H1 (cell line): ENCODE data around the gene GHRHR. TPM values are rescaled to one million over a fixed set of nuclear protein-coding genes. Genes with fewer than 3 reads are reported as not detected.

Experiments
- CTCF ChIA-PET: fragments of 300-600 bp; sonication (Branson Sonifier 250); formaldehyde crosslinking; loops from one replicate; lab custom pipeline; 2021; ENCODE audit not compliant: partially characterized antibody; lab: Charles Lee
- POLR2A ChIA-PET: fragments of 300-600 bp; sonication (Branson Sonifier 250); formaldehyde crosslinking; loops from one replicate; lab custom pipeline; 2021; ENCODE audit warnings: inconsistent platforms; ENCODE audit not compliant: partially characterized antibody; lab: Charles Lee
- DNase-seq, 2 experiments: peaks; one replicate each; pipeline versions ENCODE4 v3.0.0 to v3.0.0-alpha.2; 2010 to 2022; ENCODE audit warnings: low spot score in 2 of 2, low read depth in 1 of 2, mixed read lengths in 1 of 2
- FAIRE-seq: peaks from 2 replicates; lab custom pipeline; 2011; peaks lifted over from hg19 to GRCh38; lab: Jason Lieb, UNC
- H2AFZ ChIP-seq: 2 replicates; pipeline ENCODE4 v1.8.1; 2012; ENCODE audit warnings: low read length, inconsistent platforms
- H2AK5ac ChIP-seq: 2 replicates; pipeline ENCODE4 v1.6.1; 2013; ENCODE audit warnings: low read depth, low read length
- H2BK120ac ChIP-seq: replicated peaks from 2 replicates; pipeline ENCODE3; 2013; ENCODE audit warnings: low read depth, low read length, inconsistent platforms
- H2BK12ac ChIP-seq: 2 replicates; pipeline ENCODE4 v1.6.1; 2013; ENCODE audit warnings: low read depth, low read length
- H2BK15ac ChIP-seq: 2 replicates; pipeline ENCODE4 v1.6.1; 2013; ENCODE audit warnings: low read length
- H2BK20ac ChIP-seq: 2 replicates; pipeline ENCODE4 v1.6.1; 2013; ENCODE audit warnings: low read length
- H2BK5ac ChIP-seq: 2 replicates; pipeline ENCODE4 v1.6.1; 2013; ENCODE audit warnings: low read depth, low read length
- H3K14ac ChIP-seq: 2 replicates; pipeline ENCODE4 v1.6.1; 2013; ENCODE audit warnings: inconsistent platforms; ENCODE audit not compliant: insufficient read length
- H3K18ac ChIP-seq: 2 replicates; pipeline ENCODE4 v1.6.1; 2013; ENCODE audit warnings: low read length; ENCODE audit errors: extremely low read depth
- H3K23ac ChIP-seq: 2 replicates; pipeline ENCODE4 v1.6.1; 2013; ENCODE audit warnings: inconsistent platforms; ENCODE audit not compliant: insufficient read length
- H3K23me2 ChIP-seq: 2 replicates; pipeline ENCODE4 v1.6.1; 2013; ENCODE audit warnings: low read depth, low read length
- H3K27ac ChIP-seq: 2 replicates; pipeline ENCODE4 v1.6.1; 2011; ENCODE audit warnings: low read depth, low read length, inconsistent platforms
- H3K27me3 ChIP-seq, 4 experiments: replicated peaks in 1 of 4; 1 replicate in 1 of 4; 2 replicates in 3 of 4; pipeline versions ENCODE4 v1.6.1 to v1.8.1; 2011 to 2013; ENCODE audit warnings: low read length in 3 of 4, mild to moderate bottlenecking in 3 of 4, inconsistent platforms in 2 of 4, mixed read lengths in 2 of 4, moderate library complexity in 1 of 4; ENCODE audit not compliant: control insufficient read depth in 3 of 4, insufficient read depth in 3 of 4; ENCODE audit errors: extremely low read depth in 1 of 4
- H3K36me3 ChIP-seq, 4 experiments: 2 replicates each; pipeline versions ENCODE4 v1.6.1 to v1.8.1; 2011 to 2013; ENCODE audit warnings: mild to moderate bottlenecking in 4 of 4, low read length in 3 of 4, moderate library complexity in 2 of 4, control low read depth in 1 of 4, inconsistent platforms in 1 of 4; ENCODE audit not compliant: insufficient read depth in 4 of 4, control insufficient read depth in 2 of 4
- H3K4ac ChIP-seq: replicated peaks from 2 replicates; pipeline ENCODE3; 2013; ENCODE audit warnings: low read length, low read depth, mixed read lengths, inconsistent platforms; ENCODE audit not compliant: insufficient read length
- H3K4me1 ChIP-seq, 4 experiments: replicated peaks in 1 of 4; 1 replicate in 1 of 4; 2 replicates in 3 of 4; pipeline versions ENCODE4 v1.6.1 to v1.8.1; 2011 to 2013; ENCODE audit warnings: low read length in 3 of 4, inconsistent platforms in 2 of 4, mixed read lengths in 1 of 4; ENCODE audit not compliant: insufficient read depth in 4 of 4, control insufficient read depth in 3 of 4
- H3K4me2 ChIP-seq, 2 experiments: 2 replicates each; pipeline versions ENCODE4 v1.6.1 to v1.8.1; 2011 to 2013; ENCODE audit warnings: low read depth in 2 of 2, low read length in 2 of 2, control low read depth in 1 of 2, inconsistent platforms in 1 of 2, mild to moderate bottlenecking in 1 of 2; ENCODE audit not compliant: insufficient read depth in 1 of 2
- H3K4me3 ChIP-seq, 4 experiments: fragments of 200-600, 300-600 bp in 1 of 4; sonication (generic), shearing (Covaris generic), sonication (Bioruptor Twin) in 1 of 4; 2 replicates each; pipeline versions ENCODE4 v1.5.1 to v1.8.1; 2011 to 2016; ENCODE audit warnings: low read length in 4 of 4, low read depth in 3 of 4, control low read depth in 2 of 4, inconsistent platforms in 2 of 4, mild to moderate bottlenecking in 2 of 4, mixed read lengths in 1 of 4, moderate library complexity in 1 of 4; ENCODE audit not compliant: insufficient read depth in 2 of 4; ENCODE audit errors: extremely low read depth in 1 of 4
- H3K56ac ChIP-seq: replicated peaks from 2 replicates; pipeline ENCODE3; 2013; ENCODE audit warnings: low read depth, mild to moderate bottlenecking, mixed read lengths, low read length, inconsistent platforms; ENCODE audit not compliant: insufficient read length
- H3K79me1 ChIP-seq: 2 replicates; pipeline ENCODE4 v1.6.1; 2013; ENCODE audit warnings: low read depth, low read length, control low read depth
- H3K79me2 ChIP-seq, 2 experiments: 2 replicates each; pipeline versions ENCODE4 v1.6.1 to v1.8.1; 2012 to 2013; ENCODE audit warnings: low read length in 2 of 2, mild to moderate bottlenecking in 2 of 2, inconsistent platforms in 1 of 2; ENCODE audit not compliant: insufficient read depth in 2 of 2, control insufficient read depth in 1 of 2
- H3K9ac ChIP-seq, 4 experiments: replicated peaks in 1 of 4; 1 replicate in 1 of 4; 2 replicates in 3 of 4; pipeline versions ENCODE4 v1.6.1 to v1.8.1; 2011 to 2013; ENCODE audit warnings: low read depth in 3 of 4, low read length in 3 of 4, control low read depth in 2 of 4, mild to moderate bottlenecking in 2 of 4, moderate library complexity in 2 of 4, inconsistent platforms in 1 of 4; ENCODE audit errors: extremely low read depth in 1 of 4
- H3K9me3 ChIP-seq, 2 experiments: 2 replicates each; pipeline versions ENCODE4 v1.6.1 to v1.8.1; 2012 to 2013; ENCODE audit warnings: mild to moderate bottlenecking in 2 of 2, moderate library complexity in 2 of 2, control low read depth in 1 of 2, inconsistent platforms in 1 of 2, low read depth in 1 of 2, low read length in 1 of 2, mixed read lengths in 1 of 2; ENCODE audit not compliant: insufficient read depth in 2 of 2
- H4K20me1 ChIP-seq, 2 experiments: replicated peaks in 1 of 2; 2 replicates each; pipeline versions ENCODE3 to v1.8.1; 2011 to 2013; ENCODE audit warnings: inconsistent platforms in 2 of 2, low read length in 2 of 2, mild to moderate bottlenecking in 1 of 2; ENCODE audit not compliant: insufficient read depth in 2 of 2, control insufficient read depth in 1 of 2
- H4K5ac ChIP-seq: 2 replicates; pipeline ENCODE4 v1.6.1; 2013; ENCODE audit warnings: low read length, low read depth, mixed read lengths, inconsistent platforms; ENCODE audit not compliant: insufficient read length
- H4K8ac ChIP-seq: 2 replicates; pipeline ENCODE4 v1.8.0; 2013; ENCODE audit warnings: mild to moderate bottlenecking, moderate library complexity, low read length, inconsistent platforms; ENCODE audit not compliant: insufficient read depth; ENCODE audit errors: extremely low read depth
- H4K91ac ChIP-seq: replicated peaks from 2 replicates; pipeline ENCODE3; 2013; ENCODE audit warnings: low read length, mixed read lengths, inconsistent platforms; ENCODE audit not compliant: insufficient read length
- CEBPB ChIP-seq: IDR thresholded peaks from 2 replicates; pipeline ENCODE4 v1.6.1; 2012; ENCODE audit warnings: low read depth, low read length
- CHD2 ChIP-seq: IDR thresholded peaks from 2 replicates; pipeline ENCODE4 v1.6.1; 2012; ENCODE audit warnings: low read length, improper control_type of control experiment
- MAFK ChIP-seq: IDR thresholded peaks from 2 replicates; pipeline ENCODE4 v1.6.1; 2012; ENCODE audit warnings: low read depth, mild to moderate bottlenecking, improper control_type of control experiment, low read length
- NANOG ChIP-seq: IDR thresholded peaks from 2 replicates; pipeline ENCODE4 v1.6.1; 2011; ENCODE audit warnings: low read length, low read depth, mild to moderate bottlenecking, inconsistent platforms; ENCODE audit not compliant: insufficient read depth, poor library complexity, severe bottlenecking
- POLR2A ChIP-seq, 2 experiments: IDR thresholded peaks; 1 replicate in 1 of 2; 2 replicates in 1 of 2; pipeline ENCODE4 v1.6.1; 2011; ENCODE audit warnings: low read depth in 2 of 2, low read length in 2 of 2, mild to moderate bottlenecking in 2 of 2; ENCODE audit errors: control extremely low read depth in 1 of 2
- RFX5 ChIP-seq: IDR thresholded peaks from 2 replicates; pipeline ENCODE4 v1.6.1; 2011; ENCODE audit warnings: low read depth, low read length, improper control_type of control experiment, borderline replicate concordance
- SIX5 ChIP-seq: IDR thresholded peaks from 2 replicates; pipeline ENCODE4 v1.6.1; 2011; ENCODE audit warnings: mild to moderate bottlenecking, low read depth, low read length
- SP1 ChIP-seq: IDR thresholded peaks from 2 replicates; pipeline ENCODE4 v1.6.1; 2011; ENCODE audit warnings: low read depth, low read length
- YY1 ChIP-seq: IDR thresholded peaks from 2 replicates; pipeline ENCODE4 v1.6.1; 2011; ENCODE audit warnings: low read depth, mild to moderate bottlenecking, low read length
- ZNF274 ChIP-seq: IDR thresholded peaks from 2 replicates; pipeline ENCODE4 v1.7.0; 2012; ENCODE audit warnings: low read length, borderline replicate concordance; ENCODE audit errors: extremely low read depth
- WGBS, 2 experiments: shearing (Covaris generic) in 1 of 2; methylation state at CpG; one replicate each; pipeline versions ENCODE4 v1.1.6 to v1.1.7; 2013 to 2015; ENCODE audit warnings: low lambda C conversion rate in 2 of 2, mixed read lengths in 2 of 2, inconsistent platforms in 1 of 2, low coverage in 1 of 2, missing lambda C conversion rate in 1 of 2; ENCODE audit not compliant: insufficient replicate concordance in 2 of 2, insufficient coverage in 1 of 2, insufficient read length in 1 of 2; ENCODE audit errors: extremely low coverage in 1 of 2, missing lambda C conversion rate in 1 of 2; 5-methylcytosine and 5-hydroxymethylcytosine counted together
- polyA plus RNA-seq, 7 experiments: library from polyadenylated mRNA; depleted of rRNA in 3 of 7; stranded (reverse) in 5 of 7; unstranded in 2 of 7; fragments of >200 nt in 5 of 7; fragments of 200-250 nt in 2 of 7; gene quantifications; 1 replicate in 5 of 7; 2 replicates in 1 of 7; 4 replicates in 1 of 7; pipeline versions ENCODE4 v1.2.1 to v1.2.3, GENCODE V29; 2011 to 2013; ENCODE audit warnings: missing spikeins in 2 of 7, mixed read lengths in 2 of 7
- total RNA-seq: library from RNA; stranded (reverse); fragmentation: NEBNext Ultra II Directional; extraction: Animal tissue kit (Norgen Biotek cat#: 25700); gene quantifications from 2 replicates; pipeline ENCODE4 v1.2.1, GENCODE V29; 2021

The GHRHR gene
- total and polyA plus RNA-seq, 2 of the 8 experiments (the other 6 are each of a cell fraction or from before 2014, with no cell fraction given), result 0.60 to 6.5 TPM

GRCh38 chr7:30987178-30987577 lies 23.4 kb downstream of the GHRHR start:
- H2AK5ac ChIP-seq, result peak overlapping the region; percentile 25; the same call in 1 of the 2 replicates
- H3K4me3 ChIP-seq, result peak overlapping the region in 1 of 4 experiments; percentile 44; a peak in 2 of 8 replicates
- peak overlapping the region; percentile 60; the same call in 1 of the 2 replicates for H2BK5ac ChIP-seq
- H3K79me2 ChIP-seq, result no peaks in the 10 kb centered on the region
- H3K14ac ChIP-seq, result no peak overlapping the region
- H2BK12ac ChIP-seq, result peak overlapping the region; percentile 82; the same call in 1 of the 2 replicates
- peak overlapping the region; percentile 93 for H4K91ac ChIP-seq
- ChIA-PET POLR2A (interaction anchor here (0.6 to 2.1 kb wide), 2 partner anchors 8 to 52 kb away, joined by 5 to 6 read pairs; no protein-coding TSS in a partner anchor), CTCF (interaction anchor here (2.9 to 26.1 kb wide), 8 partner anchors 15 to 147 kb away, joined by 10 to 517 read pairs (median 86); partner anchors contain the start of gene ADCYAP1R1)
- H3K23ac ChIP-seq, result no peak overlapping the region
- H3K18ac ChIP-seq, result peak overlapping the region; percentile 56
- H3K27ac ChIP-seq, result no peak overlapping the region
- H3K9me3 ChIP-seq, result no peaks in the 10 kb centered on the region
- no peak overlapping the region for H4K5ac ChIP-seq
- peak overlapping the region; percentile 57 to 98; a peak in 3 of 4 replicates for H3K4me2 ChIP-seq
- H3K9ac ChIP-seq, result no peak overlapping the region
- no peak overlapping the region; the same call in 1 of the 2 replicates for H4K8ac ChIP-seq
- H3K36me3 ChIP-seq, result no peaks in the 10 kb centered on the region
- H3K4me1 ChIP-seq, result peaks cover 16 to 49% (median 40%) of the 10 kb centered on the region in 4 experiments
- H3K23me2 ChIP-seq, result peaks cover 8% of the 10 kb centered on the region
- 72% methylated on average over 2 of the region's 7 CpGs; no CpG with 5 or more reads in 1 of the 2 experiments for WGBS, 2 experiments
- no peak overlapping the region for H3K4ac ChIP-seq
- H3K56ac ChIP-seq, result no peak overlapping the region
- TF ChIP-seq NANOG, result no peak
- no peak for TF ChIP-seq CEBPB
- no peak for TF ChIP-seq CHD2
- no peak for TF ChIP-seq POLR2A (IDR thresholded peaks at IDR 0.05; ENCODE audit: control extremely low read depth in 1 of 2, low read depth in 2 of 2, low read length in 2 of 2)
- no peak for TF ChIP-seq MAFK
- TF ChIP-seq YY1, result no peak
- TF ChIP-seq SP1, result no peak
- TF ChIP-seq ZNF274, result no peak
- no peak for TF ChIP-seq RFX5
- TF ChIP-seq SIX5, result no peak
- H3K27me3 ChIP-seq, result peaks cover 0 to 7% (median 2%) of the 10 kb centered on the region in 4 experiments; a peak in 3 of 7 replicates
- no peaks in the 10 kb centered on the region for H3K79me1 ChIP-seq
- H2AFZ ChIP-seq, result no peak overlapping the region
- no peak for FAIRE-seq
- DNase-seq, result no peak
- H2BK120ac ChIP-seq, result no peak overlapping the region
- no peaks in the 10 kb centered on the region for H4K20me1 ChIP-seq
- H2BK20ac ChIP-seq, result peak overlapping the region; percentile 97; the same call in 1 of the 2 replicates
- H2BK15ac ChIP-seq, result no peak overlapping the region
